Fibroblast of villous mesenchyme (primary cell): Measurements from ENCODE around the gene SLC24A5. TPM values are rescaled to one million over a fixed set of nuclear protein-coding genes. Genes with fewer than 3 reads are reported as not detected.

ENCODE experiments used
- DNase-seq: peaks from one replicate; pipeline ENCODE4 v3.0.0-alpha.2; 2010; ENCODE audit warnings: low read depth
- H3K4me3 ChIP-seq: 2 replicates; pipeline ENCODE4 v1.5.1; 2011; ENCODE audit warnings: low read depth, mild to moderate bottlenecking, low read length
- total RNA-seq: library from RNA; depleted of rRNA; stranded (reverse); fragments of >200 nt; gene quantifications from 2 replicates; pipeline ENCODE4 v1.2.3, GENCODE V29; 2012
- TF ChIP-seq, protein P1 (sequence below): IDR thresholded peaks from 2 replicates; pipeline ENCODE4 v1.5.1; 2012; ENCODE audit warnings: low read depth, mild to moderate bottlenecking, low read length; ENCODE audit not compliant: insufficient read depth

SLC24A5 gene
- total RNA-seq, 1 donor, result not detected

DNA sequence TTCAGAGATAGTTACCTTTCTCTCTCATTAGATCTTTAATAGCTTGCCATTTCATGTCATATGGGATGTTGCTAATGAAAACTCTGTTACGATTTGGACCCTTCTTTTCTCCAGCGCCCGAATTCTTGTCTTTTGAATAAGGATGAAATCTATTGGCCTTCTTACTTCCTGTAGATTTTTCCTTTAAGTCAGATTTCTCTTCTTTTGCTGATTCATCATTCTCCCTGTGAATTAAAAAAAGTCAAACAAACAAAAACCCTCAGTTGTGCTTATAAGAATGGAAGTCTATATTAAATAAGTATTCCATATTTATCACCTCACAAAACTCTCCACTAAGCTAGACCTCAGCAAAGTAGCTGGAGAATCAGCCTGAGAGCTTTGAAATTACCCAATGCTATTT, 47.8 kb downstream of the SLC24A5 start:
- TF ChIP-seq, protein P1, sequence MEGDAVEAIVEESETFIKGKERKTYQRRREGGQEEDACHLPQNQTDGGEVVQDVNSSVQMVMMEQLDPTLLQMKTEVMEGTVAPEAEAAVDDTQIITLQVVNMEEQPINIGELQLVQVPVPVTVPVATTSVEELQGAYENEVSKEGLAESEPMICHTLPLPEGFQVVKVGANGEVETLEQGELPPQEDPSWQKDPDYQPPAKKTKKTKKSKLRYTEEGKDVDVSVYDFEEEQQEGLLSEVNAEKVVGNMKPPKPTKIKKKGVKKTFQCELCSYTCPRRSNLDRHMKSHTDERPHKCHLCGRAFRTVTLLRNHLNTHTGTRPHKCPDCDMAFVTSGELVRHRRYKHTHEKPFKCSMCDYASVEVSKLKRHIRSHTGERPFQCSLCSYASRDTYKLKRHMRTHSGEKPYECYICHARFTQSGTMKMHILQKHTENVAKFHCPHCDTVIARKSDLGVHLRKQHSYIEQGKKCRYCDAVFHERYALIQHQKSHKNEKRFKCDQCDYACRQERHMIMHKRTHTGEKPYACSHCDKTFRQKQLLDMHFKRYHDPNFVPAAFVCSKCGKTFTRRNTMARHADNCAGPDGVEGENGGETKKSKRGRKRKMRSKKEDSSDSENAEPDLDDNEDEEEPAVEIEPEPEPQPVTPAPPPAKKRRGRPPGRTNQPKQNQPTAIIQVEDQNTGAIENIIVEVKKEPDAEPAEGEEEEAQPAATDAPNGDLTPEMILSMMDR, result no peak
- no peak for DNase-seq
- H3K4me3 ChIP-seq, result no peak overlapping the region

DNA sequence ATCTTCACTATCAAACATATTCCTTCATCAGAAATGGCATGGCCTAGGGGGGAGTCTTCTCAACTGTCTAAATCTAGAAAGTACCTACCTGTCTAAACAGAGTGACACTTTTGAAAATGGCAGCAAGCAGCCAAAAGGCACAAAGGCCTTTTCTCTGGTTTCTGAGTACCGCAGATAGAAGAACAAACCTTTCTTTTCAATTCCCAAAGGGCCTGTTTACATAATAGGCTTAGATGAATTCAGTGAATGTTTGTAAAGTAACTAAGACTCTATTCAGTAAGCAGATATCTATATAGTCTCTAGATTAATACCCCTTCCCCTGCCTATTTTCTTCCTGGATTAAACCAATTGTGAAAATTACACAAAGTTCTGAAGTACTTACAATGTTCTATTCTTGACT, 50.2 kb downstream of the SLC24A5 start:
- DNase-seq, result no peak
- no peak overlapping the region for H3K4me3 ChIP-seq
- TF ChIP-seq, protein P1, result no peak

DNA sequence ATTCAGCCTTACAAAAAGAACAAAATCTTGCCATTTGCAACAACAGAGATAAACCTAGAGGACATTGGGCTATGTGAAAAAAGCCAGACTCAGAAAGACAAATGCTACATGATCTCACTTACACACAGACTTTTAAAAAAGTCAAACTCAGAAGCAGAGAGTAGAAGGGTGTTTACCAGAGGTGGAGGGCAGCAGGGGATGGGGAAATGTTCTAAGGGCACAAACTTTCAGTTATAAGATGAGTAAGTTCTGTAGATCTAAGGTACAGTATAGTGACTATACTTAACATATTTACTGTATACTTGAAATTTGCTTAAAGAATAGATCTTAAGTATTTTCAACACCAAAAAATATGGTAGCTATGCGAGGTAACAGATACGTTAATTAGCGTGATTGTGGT, 54.3 kb downstream of the SLC24A5 start:
- TF ChIP-seq, protein P1, result no peak
- no peak for DNase-seq
- no peak overlapping the region for H3K4me3 ChIP-seq

DNA sequence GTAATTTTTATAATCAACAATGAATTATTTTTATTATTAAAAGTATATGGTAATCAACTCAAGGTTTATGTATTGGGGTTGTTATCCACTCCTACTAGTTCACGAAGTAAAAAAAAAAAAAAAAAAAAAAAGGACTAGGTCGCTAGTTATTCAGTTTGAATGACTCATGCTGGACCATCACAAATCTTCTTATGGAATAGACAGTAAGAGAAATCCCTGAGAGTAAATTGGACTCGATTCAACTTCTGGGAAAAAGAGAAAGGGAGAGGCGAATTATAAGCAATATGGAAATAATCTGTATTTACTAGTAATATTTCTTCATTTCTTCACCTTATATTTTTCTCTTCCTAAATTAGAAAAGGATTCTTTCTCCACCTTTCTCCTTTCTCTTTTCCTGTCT, 55.3 kb downstream of the SLC24A5 start:
- H3K4me3 ChIP-seq, result no peak overlapping the region
- TF ChIP-seq, protein P1, result no peak
- DNase-seq, result no peak

DNA sequence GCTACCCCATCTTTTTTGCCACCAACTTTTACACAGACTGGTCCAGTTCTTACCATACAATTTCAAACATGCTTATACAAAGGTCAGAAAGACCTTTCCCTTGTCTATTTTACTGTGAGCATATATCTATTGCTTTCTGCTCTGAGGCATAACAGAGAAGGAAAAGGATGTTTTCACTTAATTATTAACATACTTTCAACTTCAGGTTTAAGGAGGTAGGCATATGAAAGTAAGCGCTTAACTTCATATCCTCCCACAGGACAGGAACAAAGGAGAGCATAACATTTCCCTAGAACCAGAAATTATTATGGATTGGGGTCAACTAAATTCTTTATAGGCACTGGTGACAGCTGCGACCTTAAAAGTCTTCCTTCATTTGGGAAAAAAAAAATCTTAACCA, 56.2 kb downstream of the SLC24A5 start:
- DNase-seq, result no peak
- H3K4me3 ChIP-seq, result no peak overlapping the region
- TF ChIP-seq, protein P1, result no peak

DNA sequence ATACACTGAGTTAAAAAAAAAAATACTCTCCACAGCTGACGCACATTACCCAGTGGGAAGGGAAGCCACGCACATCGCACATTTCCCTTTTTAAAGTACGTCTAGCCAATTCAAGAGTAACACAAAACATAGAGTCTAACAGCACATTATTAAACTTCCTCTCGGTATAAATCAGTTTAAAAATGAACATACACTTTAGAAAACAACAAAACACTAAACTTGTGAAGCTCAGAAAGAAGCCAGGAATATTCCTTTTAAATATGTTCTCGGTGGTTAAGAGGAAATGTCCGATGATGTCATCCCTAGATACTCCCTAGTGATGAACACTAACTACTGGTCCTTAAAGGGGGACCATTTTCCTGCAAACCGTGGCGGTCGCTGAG, 56.6 kb downstream of the SLC24A5 start:
- DNase-seq, result peak; percentile 33
- TF ChIP-seq, protein P1, result no peak
- H3K4me3 ChIP-seq, result peak overlapping the region; percentile 59
